Stomach (tissue), 4 donors: ENCODE results near the gene MNT.

Experiments
- EP300 ChIP-seq: sonication (generic); formaldehyde crosslinking; IDR thresholded peaks from one replicate; pipeline ENCODE4 v1.6.1; 2017; ENCODE audit warnings: antibody characterized with exemption
- POLR2A ChIP-seq, 4 donors: fragments of 450-650 bp; IDR thresholded peaks; one replicate each; pipeline ENCODE4 v1.6.1; 2016; ENCODE audit warnings: antibody characterized with exemption in 4 of 4, control low read depth in 2 of 4, mild to moderate bottlenecking in 1 of 4, moderate library complexity in 1 of 4
- POLR2AphosphoS5 ChIP-seq, 3 donors: sonication (generic); formaldehyde crosslinking; IDR thresholded peaks; one replicate each; pipeline ENCODE4 v1.6.1; 2016; ENCODE audit warnings: antibody characterized with exemption in 3 of 3
- TF ChIP-seq, protein P1 (sequence below), 7 experiments: fragments of 450-650 bp in 4 of 7; fragments of 200-600 bp in 3 of 7; sonication (generic) in 3 of 7; IDR thresholded peaks; one replicate each; pipeline ENCODE4 v1.5.1; 2016 to 2019; ENCODE audit warnings: antibody characterized with exemption in 7 of 7, control low read depth in 2 of 7, mild to moderate bottlenecking in 1 of 7

- TF ChIP-seq, protein P1, sequence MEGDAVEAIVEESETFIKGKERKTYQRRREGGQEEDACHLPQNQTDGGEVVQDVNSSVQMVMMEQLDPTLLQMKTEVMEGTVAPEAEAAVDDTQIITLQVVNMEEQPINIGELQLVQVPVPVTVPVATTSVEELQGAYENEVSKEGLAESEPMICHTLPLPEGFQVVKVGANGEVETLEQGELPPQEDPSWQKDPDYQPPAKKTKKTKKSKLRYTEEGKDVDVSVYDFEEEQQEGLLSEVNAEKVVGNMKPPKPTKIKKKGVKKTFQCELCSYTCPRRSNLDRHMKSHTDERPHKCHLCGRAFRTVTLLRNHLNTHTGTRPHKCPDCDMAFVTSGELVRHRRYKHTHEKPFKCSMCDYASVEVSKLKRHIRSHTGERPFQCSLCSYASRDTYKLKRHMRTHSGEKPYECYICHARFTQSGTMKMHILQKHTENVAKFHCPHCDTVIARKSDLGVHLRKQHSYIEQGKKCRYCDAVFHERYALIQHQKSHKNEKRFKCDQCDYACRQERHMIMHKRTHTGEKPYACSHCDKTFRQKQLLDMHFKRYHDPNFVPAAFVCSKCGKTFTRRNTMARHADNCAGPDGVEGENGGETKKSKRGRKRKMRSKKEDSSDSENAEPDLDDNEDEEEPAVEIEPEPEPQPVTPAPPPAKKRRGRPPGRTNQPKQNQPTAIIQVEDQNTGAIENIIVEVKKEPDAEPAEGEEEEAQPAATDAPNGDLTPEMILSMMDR (IDR thresholded peaks at IDR 0.05) = no peak
- no peak for TF ChIP-seq POLR2AphosphoS5 (IDR thresholded peaks at IDR 0.05)
- no peak for TF ChIP-seq EP300
- no peak for TF ChIP-seq POLR2A (IDR thresholded peaks at IDR 0.05)
Observed at GRCh38 chr17:2376107-2376506, 24.8 kb downstream of the MNT start.
